ACC112 (cell line): ENCODE data around the gene CCDC54.
"Not testable (repeated sequence)": the region's sequence is repeated elsewhere in the genome, so short reads cannot be mapped to it uniquely, and the experiment has no call there.

Experiments
- H2AFZ ChIP-seq: fragments of 200-600 bp; sonication (generic); one replicate; pipeline ENCODE4 v1.6.0; 2017; ENCODE audit warnings: antibody characterized with exemption, low read length; ENCODE audit not compliant: unreplicated experiment
- H3K27ac ChIP-seq: fragments of 200-600 bp; sonication (generic); 2 replicates; pipeline ENCODE4 v1.5.1; 2014; ENCODE audit warnings: low read depth, mild to moderate bottlenecking, antibody characterized with exemption, low read length, moderate library complexity
- H3K27me3 ChIP-seq: fragments of 200-600 bp; sonication (generic); 2 replicates; pipeline ENCODE4 v1.6.1; 2014; ENCODE audit warnings: mild to moderate bottlenecking, antibody characterized with exemption, low read length, moderate library complexity, mixed read lengths; ENCODE audit not compliant: insufficient read depth
- H3K36me3 ChIP-seq: fragments of 200-600 bp; sonication (generic); 2 replicates; pipeline ENCODE4 v1.6.1; 2016; ENCODE audit warnings: mild to moderate bottlenecking, antibody characterized with exemption, low read length, moderate library complexity, mixed read lengths; ENCODE audit not compliant: insufficient read depth
- H3K4me1 ChIP-seq: fragments of 200-600 bp; sonication (generic); one replicate; pipeline ENCODE4 v1.6.1; 2016; ENCODE audit warnings: low read length, mixed read lengths; ENCODE audit not compliant: insufficient read depth, unreplicated experiment, control insufficient read depth
- H3K4me3 ChIP-seq: fragments of 200-600 bp; sonication (generic); 2 replicates; pipeline ENCODE4 v1.5.1; 2014; ENCODE audit warnings: mild to moderate bottlenecking, low read depth, low read length
- H3K79me2 ChIP-seq: fragments of 200-600 bp; sonication (generic); one replicate; pipeline ENCODE4 v1.6.0; 2016; ENCODE audit warnings: low read length; ENCODE audit not compliant: control insufficient read depth, unreplicated experiment, insufficient read depth

CCDC54 gene

DNA sequence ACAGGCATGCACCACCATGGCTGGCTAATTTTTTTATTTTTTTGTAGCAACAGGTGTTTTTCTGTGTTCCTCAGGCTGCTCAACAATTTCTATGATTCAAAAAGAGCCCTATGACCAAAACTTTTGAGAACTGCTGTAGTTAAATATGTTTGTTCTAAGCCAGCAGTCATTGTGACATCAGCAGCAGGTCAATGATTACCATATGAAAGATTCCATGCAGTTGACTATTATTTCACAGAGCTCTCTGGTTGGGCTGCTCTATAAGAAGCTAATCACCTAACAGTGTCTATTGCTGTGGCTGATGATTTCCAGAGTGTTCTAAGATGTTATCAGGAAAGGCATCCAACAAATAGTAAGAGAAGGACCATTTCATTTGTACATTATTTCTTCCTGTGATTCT, at the start of gene CCDC54:
CCDC54 (plus strand) TSS at position 289 of the 400 bp plus-strand sequence. CDS start 149 bp downstream, outside the sequence.
- H3K4me3 ChIP-seq, result no peak within 1 kb of the TSS
- H3K79me2 ChIP-seq, result no peaks in the 10 kb centered on the region
- no peak within 1 kb of the TSS for H2AFZ ChIP-seq
- no peaks in the 10 kb centered on the region for H3K36me3 ChIP-seq
- no peaks in the 10 kb centered on the region for H3K4me1 ChIP-seq
- no peaks in the 10 kb centered on the region for H3K27me3 ChIP-seq
- no peak within 1 kb of the TSS for H3K27ac ChIP-seq

DNA sequence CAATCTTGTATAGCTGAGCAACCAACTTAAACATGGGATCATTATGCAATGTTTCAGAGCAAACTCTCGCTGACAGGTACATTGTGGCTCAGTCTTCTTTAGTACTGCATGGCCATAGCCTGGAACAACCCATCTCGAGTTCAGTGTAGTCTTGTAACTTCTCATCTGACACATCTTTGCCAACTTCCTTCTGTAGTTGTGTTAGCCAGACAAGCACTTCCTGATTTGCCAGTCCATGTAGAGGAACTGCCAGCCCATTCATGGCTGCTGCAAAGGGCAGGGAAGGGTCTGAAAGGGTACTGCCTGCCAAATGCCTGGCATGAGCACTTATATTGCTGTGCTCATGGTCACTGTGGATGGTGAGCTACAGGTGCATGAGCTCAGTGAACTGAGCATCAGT, 49.2 kb upstream of the CCDC54 start:
- peaks cover 4% of the 10 kb centered on the region for H3K27me3 ChIP-seq
- H3K36me3 ChIP-seq, result no peaks in the 10 kb centered on the region
- H2AFZ ChIP-seq, result no peak overlapping the region
- no peak overlapping the region for H3K4me3 ChIP-seq
- H3K27ac ChIP-seq, result no peak overlapping the region
- H3K4me1 ChIP-seq, result no peaks in the 10 kb centered on the region
- H3K79me2 ChIP-seq, result no peaks in the 10 kb centered on the region

- Histone ChIP-seq H3K27ac (no peak overlapping the region), H3K27me3 (no peaks in the 10 kb centered on the region), H2AFZ (no peak overlapping the region), H3K4me1 (no peaks in the 10 kb centered on the region), H3K79me2 (no peaks in the 10 kb centered on the region), H3K36me3 (no peaks in the 10 kb centered on the region), H3K4me3 (no peak overlapping the region)
These were observed 48.2 kb upstream of the CCDC54 start for GRCh38 chr3:107329088-107329487.

- not testable (repeated sequence) for H3K4me3 ChIP-seq, H3K27me3 ChIP-seq, H3K79me2 ChIP-seq, H3K36me3 ChIP-seq, H2AFZ ChIP-seq, H3K4me1 ChIP-seq, H3K27ac ChIP-seq
These were observed 37.5 kb upstream of the CCDC54 start for GRCh38 chr3:107339690-107340089.

- no peaks in the 10 kb centered on the region for H3K36me3 ChIP-seq
- H2AFZ ChIP-seq, result no peak overlapping the region
- H3K4me3 ChIP-seq, result no peak overlapping the region
- H3K4me1 ChIP-seq, result no peaks in the 10 kb centered on the region
- H3K27me3 ChIP-seq, result no peaks in the 10 kb centered on the region
- H3K27ac ChIP-seq, result no peak overlapping the region
- no peaks in the 10 kb centered on the region for H3K79me2 ChIP-seq
These were observed 32.5 kb upstream of the CCDC54 start for GRCh38 chr3:107344722-107345121.

DNA sequence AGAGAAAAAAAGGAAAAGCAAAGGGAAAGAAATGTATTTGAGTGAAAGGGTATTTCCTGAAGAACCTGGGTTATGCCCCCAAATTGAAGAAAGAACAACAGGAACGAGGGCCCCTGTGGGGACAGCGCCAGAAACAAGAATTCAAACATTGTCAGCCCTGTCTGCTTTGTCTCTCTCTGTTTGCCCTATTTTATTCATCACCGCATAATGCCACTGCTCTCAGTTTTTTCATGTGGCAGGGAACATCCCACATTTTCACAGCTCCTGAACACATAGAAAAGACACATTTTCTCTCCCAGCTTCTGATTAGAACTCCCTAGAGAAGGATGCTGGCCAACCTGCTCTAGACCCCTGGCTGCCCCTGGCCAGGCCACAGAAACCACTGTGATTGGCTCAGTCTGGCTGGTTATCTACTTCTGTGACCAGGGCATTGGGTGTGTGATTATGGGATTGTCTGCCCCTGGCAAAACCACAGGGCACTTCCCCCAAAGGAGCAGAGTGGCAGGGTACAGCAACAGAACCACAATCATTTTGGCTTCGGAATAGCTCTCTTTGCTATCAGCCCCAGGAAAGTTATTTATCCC, 31.3 kb upstream of the CCDC54 start:
- no peaks in the 10 kb centered on the region for H3K4me1 ChIP-seq
- no peaks in the 10 kb centered on the region for H3K36me3 ChIP-seq
- H3K4me3 ChIP-seq, result no peak overlapping the region
- H3K79me2 ChIP-seq, result no peaks in the 10 kb centered on the region
- no peak overlapping the region for H3K27ac ChIP-seq
- no peaks in the 10 kb centered on the region for H3K27me3 ChIP-seq
- no peak overlapping the region for H2AFZ ChIP-seq

DNA sequence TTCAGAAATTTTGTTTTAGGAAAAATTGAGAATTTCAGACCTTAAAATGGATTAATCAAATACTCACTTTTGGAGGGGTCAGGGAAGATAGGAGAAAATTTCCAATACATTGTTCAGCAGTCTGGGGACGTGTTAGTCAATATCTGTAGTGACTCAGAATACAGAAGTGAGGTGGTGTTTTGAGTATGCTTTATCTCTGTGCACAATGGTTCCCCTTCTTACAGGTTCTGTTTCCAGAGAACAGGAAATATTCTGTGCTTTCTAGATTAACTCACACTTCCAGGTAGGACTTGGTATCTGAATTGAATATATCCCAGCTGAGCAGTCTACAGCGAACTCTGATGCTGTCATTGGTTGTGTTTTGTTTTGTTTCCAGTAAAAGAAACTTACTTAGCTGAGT, 30.7 kb upstream of the CCDC54 start:
- no peak overlapping the region for H2AFZ ChIP-seq
- no peak overlapping the region for H3K4me3 ChIP-seq

GRCh38 chr3:107347751-107348150, 29.5 kb upstream of the CCDC54 start:
- Histone ChIP-seq H3K4me3 (no peak overlapping the region), H3K27me3 (no peaks in the 10 kb centered on the region), H3K79me2 (no peaks in the 10 kb centered on the region), H3K36me3 (no peaks in the 10 kb centered on the region), H2AFZ (peak overlapping the region; percentile 21), H3K27ac (no peak overlapping the region), H3K4me1 (no peaks in the 10 kb centered on the region)

More for the DNA sequence above, 30.7 kb upstream of the CCDC54 start:
- no peaks in the 10 kb centered on the region for H3K4me1 ChIP-seq
- no peak overlapping the region for H3K27ac ChIP-seq
- H3K79me2 ChIP-seq, result no peaks in the 10 kb centered on the region
- H3K27me3 ChIP-seq, result no peaks in the 10 kb centered on the region
- H3K36me3 ChIP-seq, result no peaks in the 10 kb centered on the region

- H3K79me2 ChIP-seq, result no peaks in the 10 kb centered on the region
- H3K4me3 ChIP-seq, result no peak overlapping the region
- H3K27ac ChIP-seq, result no peak overlapping the region
- H2AFZ ChIP-seq, result no peak overlapping the region
- no peaks in the 10 kb centered on the region for H3K36me3 ChIP-seq
- no peaks in the 10 kb centered on the region for H3K4me1 ChIP-seq
- H3K27me3 ChIP-seq, result no peaks in the 10 kb centered on the region
These were observed 20.5 kb upstream of the CCDC54 start for GRCh38 chr3:107356706-107357105.

- H3K4me1 ChIP-seq, result peaks cover 2% of the 10 kb centered on the region
- H3K27me3 ChIP-seq, result no peaks in the 10 kb centered on the region
- H2AFZ ChIP-seq, result no peak overlapping the region
- no peaks in the 10 kb centered on the region for H3K79me2 ChIP-seq
- H3K4me3 ChIP-seq, result no peak overlapping the region
- H3K27ac ChIP-seq, result no peak overlapping the region
- H3K36me3 ChIP-seq, result no peaks in the 10 kb centered on the region
These were observed 15.6 kb upstream of the CCDC54 start for GRCh38 chr3:107361633-107362032.

- Histone ChIP-seq H3K27me3 (no peaks in the 10 kb centered on the region), H3K27ac (no peak overlapping the region), H3K36me3 (no peaks in the 10 kb centered on the region), H2AFZ (no peak overlapping the region), H3K4me3 (no peak overlapping the region), H3K79me2 (no peaks in the 10 kb centered on the region), H3K4me1 (peaks cover 14% of the 10 kb centered on the region)
These were observed 12.2 kb upstream of the CCDC54 start for GRCh38 chr3:107365051-107365450.
